Transverse colon (tissue), 4 donors: ENCODE data around the gene SLC1A7. TPM values are rescaled to one million over a fixed set of nuclear protein-coding genes. Genes with fewer than 3 reads are reported as not detected.

ENCODE experiments used
- DNase-seq: peaks from one replicate; pipeline ENCODE4 v3.0.0-alpha.2; 2019
- H3K27ac ChIP-seq, 4 donors: fragments of 200-600 bp; sonication (generic); 2 replicates each; pipeline ENCODE4 v1.5.1; 2016 to 2018; ENCODE audit warnings: inconsistent platforms in 4 of 4
- H3K27me3 ChIP-seq: fragments of 200-600 bp; sonication (generic); 2 replicates; pipeline ENCODE4 v1.5.1; 2017; ENCODE audit warnings: inconsistent platforms
- H3K36me3 ChIP-seq, 4 donors: fragments of 200-600 bp; sonication (generic); 2 replicates each; pipeline ENCODE4 v1.5.1; 2017 to 2019; ENCODE audit warnings: inconsistent platforms in 4 of 4
- H3K4me1 ChIP-seq, 4 donors: fragments of 200-600 bp; sonication (generic); 2 replicates each; pipeline ENCODE4 v1.5.1; 2017 to 2020; ENCODE audit warnings: inconsistent platforms in 4 of 4
- H3K4me3 ChIP-seq, 4 donors: fragments of 200-600 bp; sonication (generic); 1 replicate in 1 of 4; 2 replicates in 3 of 4; pipeline versions ENCODE4 v1.5.1 to v1.6.1; 2017 to 2019; ENCODE audit warnings: inconsistent platforms in 4 of 4
- H3K9me3 ChIP-seq, 2 donors: fragments of 200-600 bp; sonication (generic); 2 replicates each; pipeline ENCODE4 v1.5.1; 2017 to 2019; ENCODE audit warnings: inconsistent platforms in 2 of 2
- CTCF ChIP-seq, 5 experiments: fragments of 200-600 bp in 3 of 5; fragments of 450-650 bp in 2 of 5; sonication (generic) in 3 of 5; IDR thresholded peaks; 1 replicate in 2 of 5; 2 replicates in 3 of 5; pipeline ENCODE4 v1.5.1; 2016 to 2017; ENCODE audit warnings: antibody characterized with exemption in 5 of 5, inconsistent platforms in 3 of 5, mild to moderate bottlenecking in 2 of 5, moderate library complexity in 1 of 5
- EP300 ChIP-seq: sonication (generic); formaldehyde crosslinking; IDR thresholded peaks from one replicate; pipeline ENCODE4 v1.6.1; 2017; ENCODE audit warnings: antibody characterized with exemption, low read depth
- POLR2A ChIP-seq: fragments of 450-650 bp; IDR thresholded peaks from one replicate; pipeline ENCODE4 v1.6.1; 2016; ENCODE audit warnings: antibody characterized with exemption, mild to moderate bottlenecking, moderate library complexity
- POLR2AphosphoS5 ChIP-seq, 3 donors: sonication (generic); formaldehyde crosslinking; IDR thresholded peaks; one replicate each; pipeline ENCODE4 v1.6.1; 2016; ENCODE audit warnings: antibody characterized with exemption in 3 of 3
- WGBS, 2 donors: methylation state at CpG; one replicate each; pipeline ENCODE4 v1.1.5; 2018; ENCODE audit warnings: low coverage in 1 of 2; 5-methylcytosine and 5-hydroxymethylcytosine counted together
- in situ Hi-C, 4 donors: fragments of 200-750 bp; cut with MboI; loops; one replicate each; pipeline versions ENCODE4 v1.15.0 to v1.15.1; 2017; ENCODE audit warnings: low sequenced_read_pairs in 3 of 4, low pct_ligation_motif_present in 1 of 4, low pct_unique_long_range_greater_than_20kb in 1 of 4
- intact Hi-C: fragments of 100-400 bp; cut with DNase I; formaldehyde crosslinking; loops from one replicate; pipeline ENCODE4 v1.15.1; 2023; ENCODE audit warnings: low total_unique reads
- total RNA-seq, 4 donors: library from RNA; depleted of rRNA; stranded (reverse); fragments of >200 nt; gene quantifications; one replicate each; pipeline ENCODE4 v1.1.0, GENCODE V29; 2016

SLC1A7 gene
- total RNA-seq, 4 donors from 2014 or later: 1.1 to 1.6 (median 1.6) TPM; not detected in 1

GRCh38 chr1:53051676-53052075, 90.8 kb downstream of the SLC1A7 start:
- DNase-seq: no peak
- H3K36me3 ChIP-seq: peaks cover 0 to 40% (median 3%) of the 10 kb centered on the region in 4 donors
- 20 to 70% methylated on average over 1 of the region's 1 CpG for WGBS, 2 donors
- no peak overlapping the region for H3K27ac ChIP-seq
- no peaks in the 10 kb centered on the region for H3K27me3 ChIP-seq
- TF ChIP-seq POLR2A (no peak), POLR2AphosphoS5 (IDR thresholded peaks at IDR 0.05) (no peak), EP300 (no peak)
- H3K9me3 ChIP-seq: no peaks in the 10 kb centered on the region
- peaks cover 0 to 7% (median 5%) of the 10 kb centered on the region in 4 donors for H3K4me1 ChIP-seq
- no peak overlapping the region for H3K4me3 ChIP-seq
- in situ Hi-C loops (no loop called here), intact Hi-C loops (no loop called here)

GRCh38 chr1:53050310-53050709, 92.1 kb downstream of the SLC1A7 start:
- intact Hi-C loops (no loop called here), in situ Hi-C loops (no loop called here)
- Histone ChIP-seq H3K4me1 (peaks cover 3 to 10% (median 5%) of the 10 kb centered on the region in 4 donors), H3K9me3 (no peaks in the 10 kb centered on the region), H3K4me3 (no peak overlapping the region), H3K36me3 (peaks cover 0 to 44% (median 3%) of the 10 kb centered on the region in 4 donors), H3K27me3 (no peaks in the 10 kb centered on the region), H3K27ac (peak overlapping the region in 1 of 4 donors; percentile 29)
- no peak for TF ChIP-seq POLR2A
- no peak for TF ChIP-seq POLR2AphosphoS5 (IDR thresholded peaks at IDR 0.05)
- TF ChIP-seq EP300: no peak
- no peak for TF ChIP-seq CTCF (IDR thresholded peaks at IDR 0.05)
- no peak for DNase-seq
- WGBS, 2 donors: 95 to 97% methylated on average over 2 of the region's 2 CpGs

GRCh38 chr1:53049574-53049967, 92.9 kb downstream of the SLC1A7 start:
- Histone ChIP-seq H3K36me3 (peaks cover 0 to 44% (median 3%) of the 10 kb centered on the region in 4 donors), H3K4me1 (peaks cover 3 to 10% (median 5%) of the 10 kb centered on the region in 4 donors), H3K4me3 (no peak overlapping the region), H3K27me3 (no peaks in the 10 kb centered on the region), H3K27ac (peak overlapping the region in 1 of 4 donors; percentile 29), H3K9me3 (no peaks in the 10 kb centered on the region)
- in situ Hi-C loops: no loop called here
- WGBS, 2 donors: 72 to 85% methylated on average over 3 of the region's 3 CpGs
- no peak for DNase-seq
- intact Hi-C loops: no loop called here
- no peak for TF ChIP-seq EP300
- TF ChIP-seq POLR2A: no peak
- no peak for TF ChIP-seq POLR2AphosphoS5 (IDR thresholded peaks at IDR 0.05)
- TF ChIP-seq CTCF (IDR thresholded peaks at IDR 0.05): no peak

GRCh38 chr1:53048960-53049573, 93.4 kb downstream of the SLC1A7 start:
- H3K36me3 ChIP-seq: peaks cover 0 to 44% (median 3%) of the 10 kb centered on the region in 4 donors
- H3K27me3 ChIP-seq: no peaks in the 10 kb centered on the region
- no peak overlapping the region for H3K4me3 ChIP-seq
- no peak for DNase-seq
- H3K27ac ChIP-seq: peak overlapping the region in 1 of 4 donors; percentile 38
- 79 to 89% methylated on average over 3 of the region's 3 CpGs for WGBS, 2 donors
- intact Hi-C loops: no loop called here
- in situ Hi-C loops: no loop called here
- no peak for TF ChIP-seq CTCF (IDR thresholded peaks at IDR 0.05)
- TF ChIP-seq EP300: no peak
- no peak for TF ChIP-seq POLR2AphosphoS5 (IDR thresholded peaks at IDR 0.05)
- no peak for TF ChIP-seq POLR2A
- peaks cover 3 to 10% (median 5%) of the 10 kb centered on the region in 4 donors for H3K4me1 ChIP-seq
- no peaks in the 10 kb centered on the region for H3K9me3 ChIP-seq
